Activated B cell treated with CpG ODN at 0.5 μM for 24 hours (primary cell): ENCODE data around the gene RBMS3. TPM values are rescaled to one million over a fixed set of nuclear protein-coding genes. Genes with fewer than 3 reads are reported as not detected.

Source experiments
- ATAC-seq: fragments of 200-7000 bp; cut with Tn5 transposase; one replicate; pipeline ENCODE4 v1.10.0; 2021; ENCODE audit warnings: low read depth, mild to moderate bottlenecking, moderate library complexity
- CTCF ChIA-PET: fragments of 350-600 bp; sonication (Branson Sonifier 250); formaldehyde crosslinking; loops from one replicate; lab custom pipeline; 2021; ENCODE audit warnings: antibody characterized with exemption; lab: Charles Lee
- POLR2A ChIA-PET: fragments of 350-600 bp; sonication (Branson Sonifier 250); formaldehyde crosslinking; loops from one replicate; lab custom pipeline; 2021; ENCODE audit warnings: antibody characterized with exemption; lab: Charles Lee
- DNase-seq: peaks from one replicate; pipeline ENCODE4 v3.0.0; 2022
- H3K27ac Mint-ChIP-seq: one replicate; pipeline ENCODE4 v1.8.0; 2020; ENCODE audit warnings: mixed read lengths
- H3K27me3 Mint-ChIP-seq: one replicate; pipeline ENCODE4 v1.8.0; 2021; ENCODE audit warnings: mixed read lengths
- H3K36me3 Mint-ChIP-seq: one replicate; pipeline ENCODE4 v1.8.0; 2021; ENCODE audit warnings: low read depth, mixed read lengths
- H3K4me1 Mint-ChIP-seq: one replicate; pipeline ENCODE4 v1.8.0; 2021; ENCODE audit warnings: mixed read lengths
- H3K4me3 Mint-ChIP-seq: one replicate; pipeline ENCODE4 v1.8.0; 2020; ENCODE audit warnings: mild to moderate bottlenecking, mixed read lengths
- H3K9me3 Mint-ChIP-seq: one replicate; pipeline ENCODE4 v1.8.0; 2020; ENCODE audit warnings: mixed read lengths
- CTCF ChIP-seq: fragments of 200-600 bp; IDR thresholded peaks from one replicate; pipeline ENCODE4 v1.8.0; 2022; ENCODE audit warnings: antibody characterized with exemption, mild to moderate bottlenecking
- intact Hi-C: fragments of 100-400 bp; cut with micrococcal nuclease; formaldehyde crosslinking; loops from one replicate; pipeline ENCODE4 v1.15.1; 2024
- total RNA-seq: library from RNA; stranded (reverse); gene quantifications from 2 replicates; pipeline ENCODE4 v1.2.3, GENCODE V29; 2022

RBMS3 gene
- total RNA-seq, 1 donor from 2014 or later: 0.31 TPM

GRCh38 chr3:29932696-29933325 is 651.9 kb downstream of the RBMS3 start:
- DNase-seq (no peak), ATAC-seq (no peak)
- H3K4me1 Mint-ChIP-seq: no peaks in the 10 kb centered on the region
- no peaks in the 10 kb centered on the region for H3K27me3 Mint-ChIP-seq
- TF ChIP-seq CTCF: no peak
- H3K27ac Mint-ChIP-seq: no peak overlapping the region
- intact Hi-C loops: no loop called here
- ChIA-PET CTCF (no interaction called here), POLR2A (no interaction called here)
- H3K36me3 Mint-ChIP-seq: no peaks in the 10 kb centered on the region
- H3K4me3 Mint-ChIP-seq: no peak overlapping the region
- H3K9me3 Mint-ChIP-seq: no peaks in the 10 kb centered on the region

- intact Hi-C loops: no loop called here
Observed at GRCh38 chr3:29933802-29934490, 653.1 kb downstream of the RBMS3 start.

GRCh38 chr3:29934751-29935150 is 653.9 kb downstream of the RBMS3 start:
- H3K4me3 Mint-ChIP-seq: no peak overlapping the region
- intact Hi-C loops: no loop called here
- no peaks in the 10 kb centered on the region for H3K9me3 Mint-ChIP-seq
- no peaks in the 10 kb centered on the region for H3K27me3 Mint-ChIP-seq
- CTCF ChIA-PET: no interaction called here
- H3K36me3 Mint-ChIP-seq: no peaks in the 10 kb centered on the region
- no peaks in the 10 kb centered on the region for H3K4me1 Mint-ChIP-seq
- DNase-seq (no peak), ATAC-seq (no peak)
- no peak for TF ChIP-seq CTCF
- H3K27ac Mint-ChIP-seq: no peak overlapping the region
- POLR2A ChIA-PET: no interaction called here

More at GRCh38 chr3:29933802-29934490, 653.1 kb downstream of the RBMS3 start:
- Mint-ChIP-seq H3K27ac (no peak overlapping the region), H3K4me1 (no peaks in the 10 kb centered on the region), H3K36me3 (no peaks in the 10 kb centered on the region), H3K27me3 (no peaks in the 10 kb centered on the region), H3K4me3 (no peak overlapping the region), H3K9me3 (no peaks in the 10 kb centered on the region)
- ChIA-PET POLR2A (no interaction called here), CTCF (no interaction called here)
- ATAC-seq: no peak
- no peak for DNase-seq
- no peak for TF ChIP-seq CTCF

- Mint-ChIP-seq H3K4me3 (no peak overlapping the region), H3K4me1 (no peaks in the 10 kb centered on the region), H3K27me3 (no peaks in the 10 kb centered on the region), H3K27ac (no peak overlapping the region), H3K36me3 (no peaks in the 10 kb centered on the region), H3K9me3 (no peaks in the 10 kb centered on the region)
- DNase-seq: no peak
- no peak for TF ChIP-seq CTCF
- ChIA-PET CTCF (no interaction called here), POLR2A (no interaction called here)
- ATAC-seq: no peak
- intact Hi-C loops: no loop called here
Observed at GRCh38 chr3:29936054-29936453, 655.2 kb downstream of the RBMS3 start.

- no peak overlapping the region for H3K4me3 Mint-ChIP-seq
- ChIA-PET POLR2A (no interaction called here), CTCF (no interaction called here)
- H3K27me3 Mint-ChIP-seq: no peaks in the 10 kb centered on the region
- intact Hi-C loops: no loop called here
- DNase-seq (no peak), ATAC-seq (no peak)
- no peaks in the 10 kb centered on the region for H3K4me1 Mint-ChIP-seq
- no peak overlapping the region for H3K27ac Mint-ChIP-seq
- H3K9me3 Mint-ChIP-seq: no peaks in the 10 kb centered on the region
- no peak for TF ChIP-seq CTCF
- H3K36me3 Mint-ChIP-seq: no peaks in the 10 kb centered on the region
Observed at GRCh38 chr3:29936766-29937165, 655.9 kb downstream of the RBMS3 start.
